Kidney glomerular epithelial cell (primary cell): ENCODE results near the gene TGM6.

Source experiments
- DNase-seq: peaks from one replicate; lab custom pipeline; 2025; lab: John Stamatoyannopoulos, UW

The TGM6 gene

DNA sequence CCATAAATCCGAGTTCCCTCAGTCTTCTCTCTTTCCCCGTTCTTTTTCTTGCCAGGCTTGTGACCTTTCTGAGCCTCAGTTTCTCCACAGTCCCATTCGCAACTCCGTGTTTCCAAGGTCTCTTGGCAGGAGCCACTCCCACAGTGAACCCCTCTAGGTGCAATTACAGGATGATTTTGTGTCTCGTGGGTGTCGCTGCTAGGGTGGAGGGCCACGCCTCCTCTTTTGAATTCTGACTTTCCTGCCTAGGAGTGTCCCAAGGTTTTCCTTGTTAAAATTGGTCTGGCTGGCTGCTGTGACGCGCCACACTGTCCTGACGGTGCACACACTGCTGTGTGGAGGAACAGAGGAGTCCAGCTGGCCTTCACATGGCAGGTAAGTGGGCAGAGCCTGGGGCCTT lies at the start of gene TGM6:
TGM6 (plus strand) TSS at position 301 of the 400 bp plus-strand sequence; CDS start at position 369, 68 bp downstream.
- no peak for DNase-seq

DNA sequence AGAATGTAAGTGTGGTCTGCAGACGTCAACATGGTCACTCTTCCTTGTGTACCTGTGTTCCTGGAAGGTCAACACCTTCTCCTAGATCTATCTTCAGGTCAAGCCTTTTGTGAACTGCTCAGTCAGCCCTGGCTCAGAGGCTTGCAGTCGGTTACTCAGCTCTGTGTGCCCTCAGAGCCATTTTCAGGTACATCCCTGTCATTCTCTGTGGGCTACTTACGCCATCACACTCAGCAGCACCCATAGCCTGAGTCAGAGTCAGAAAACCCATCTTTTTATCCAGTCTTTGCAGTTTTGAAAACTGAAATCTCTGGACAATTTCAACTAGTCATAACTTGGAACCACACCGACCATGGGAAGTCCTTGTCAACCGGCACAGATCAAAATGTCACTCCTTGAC lies 49.6 kb upstream of the TGM6 start:
- DNase-seq = no peak

DNA sequence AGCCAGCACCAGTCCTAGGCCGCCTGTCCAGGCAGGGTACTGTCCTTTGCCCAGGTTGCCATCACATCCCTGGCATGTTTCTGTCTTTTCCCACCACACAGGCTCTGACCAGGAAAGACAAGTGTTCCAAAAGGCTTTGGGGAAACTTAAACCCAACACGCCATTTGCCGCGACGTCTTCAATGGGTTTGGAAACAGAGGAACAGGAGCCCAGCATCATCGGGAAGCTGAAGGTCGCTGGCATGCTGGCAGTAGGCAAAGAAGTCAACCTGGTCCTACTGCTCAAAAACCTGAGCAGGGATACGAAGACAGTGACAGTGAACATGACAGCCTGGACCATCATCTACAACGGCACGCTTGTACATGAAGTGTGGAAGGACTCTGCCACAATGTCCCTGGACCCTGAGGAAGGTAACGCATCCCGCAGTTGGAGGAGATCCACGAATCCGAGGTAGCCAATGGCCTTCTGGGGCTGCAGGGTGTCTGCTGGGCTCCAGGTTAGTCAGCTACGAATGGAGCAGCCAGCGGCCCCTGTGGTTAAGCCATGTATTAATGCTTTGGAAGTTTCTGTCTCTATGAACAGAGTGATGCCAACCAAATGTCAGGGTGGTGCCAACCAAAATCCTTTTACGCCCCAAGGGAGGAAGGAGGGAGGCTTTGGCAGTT lies 48.7 kb upstream of the TGM6 start:
- DNase-seq = no peak

DNA sequence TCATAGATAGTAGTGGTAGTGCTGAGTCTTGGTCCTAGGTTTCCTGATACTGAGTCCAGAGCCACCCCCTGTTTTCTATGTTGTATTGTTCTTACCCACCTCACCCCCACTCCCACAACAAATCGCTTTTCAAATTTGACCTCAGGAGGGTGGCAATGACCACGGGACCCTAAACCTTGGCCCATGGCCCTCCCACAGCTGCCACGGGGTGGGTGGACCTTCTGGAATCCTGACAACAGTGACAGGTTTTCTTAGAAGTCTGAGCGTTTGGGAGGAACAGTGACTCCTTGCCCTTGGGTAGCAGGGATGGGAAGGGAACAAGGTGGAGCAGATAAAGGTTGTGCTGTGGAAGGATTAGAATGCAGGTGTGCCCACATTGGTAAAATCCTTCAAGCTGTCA lies 48.0 kb upstream of the TGM6 start:
- no peak for DNase-seq

DNA sequence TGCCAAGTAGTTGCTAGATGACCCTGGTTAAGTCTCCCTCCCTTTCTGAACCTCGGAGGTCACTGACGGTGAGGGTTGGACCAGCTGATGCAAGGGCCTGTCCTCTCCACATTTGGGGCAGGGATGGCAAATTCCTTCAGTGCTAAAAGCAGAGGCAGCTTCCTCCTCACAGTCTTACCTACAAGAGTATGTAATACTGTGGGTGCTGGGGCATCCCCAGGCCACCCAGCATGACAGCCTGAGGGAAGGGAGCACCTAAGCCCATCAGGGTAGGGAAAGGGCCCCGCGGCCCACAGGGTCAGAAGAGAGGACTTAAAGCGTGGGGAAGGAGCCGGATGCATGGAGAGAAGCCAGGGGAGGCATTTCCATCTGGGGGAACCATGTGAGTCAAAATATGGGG lies 46.9 kb upstream of the TGM6 start:
- DNase-seq = no peak

DNA sequence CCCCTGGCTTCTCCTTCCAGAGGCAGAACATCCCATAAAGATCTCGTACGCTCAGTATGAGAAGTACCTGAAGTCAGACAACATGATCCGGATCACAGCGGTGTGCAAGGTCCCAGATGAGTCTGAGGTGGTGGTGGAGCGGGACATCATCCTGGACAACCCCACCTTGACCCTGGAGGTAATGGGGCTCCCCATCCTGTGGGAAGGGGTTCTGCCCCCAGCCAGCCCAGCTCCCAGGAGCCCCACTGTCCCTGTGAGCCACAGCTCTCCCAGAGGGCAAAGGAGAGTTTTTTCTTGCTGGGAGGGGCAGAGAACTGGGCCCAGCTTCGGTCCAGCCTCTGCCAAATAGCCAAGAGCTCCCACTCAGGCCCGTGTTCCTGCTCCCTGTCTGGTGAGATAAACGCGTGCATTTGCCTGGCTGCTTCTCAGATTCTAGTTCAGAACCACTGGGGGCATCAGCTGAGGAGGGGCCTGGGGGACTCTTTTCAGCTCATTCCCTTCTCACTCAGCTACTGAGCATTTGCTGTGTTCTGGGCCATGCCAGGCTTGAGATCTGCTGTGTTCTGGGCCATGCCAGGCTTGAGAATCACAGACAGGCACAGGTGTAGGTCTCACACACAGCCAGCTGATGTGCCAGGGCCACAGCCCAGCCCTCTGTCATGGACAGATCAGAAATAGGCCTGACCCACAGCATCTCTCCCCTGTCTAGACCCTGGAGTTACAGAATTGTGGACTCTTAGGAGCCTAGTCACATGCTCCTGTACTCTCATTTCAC lies 45.4 kb upstream of the TGM6 start:
- DNase-seq = no peak

DNA sequence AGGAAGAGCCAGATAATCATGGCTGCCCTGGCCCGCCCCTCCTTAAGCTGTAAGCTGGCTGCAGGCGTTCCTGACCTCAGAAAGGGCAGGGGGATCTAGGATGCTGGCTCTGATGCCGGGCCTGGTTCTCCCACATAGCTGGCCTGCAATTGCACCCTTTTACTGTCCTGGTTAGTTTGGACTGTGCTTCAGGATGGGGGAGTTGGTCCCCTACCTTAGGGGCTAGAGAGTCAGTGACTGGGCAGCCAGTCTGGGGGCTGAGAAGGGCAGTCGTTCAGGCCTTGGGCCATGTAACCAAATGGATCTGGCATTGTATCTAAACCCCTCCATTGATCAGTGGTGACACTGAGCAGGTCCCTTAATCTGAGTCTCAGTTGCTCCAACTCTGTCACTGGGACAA lies 44.2 kb upstream of the TGM6 start:
- DNase-seq = no peak

DNA sequence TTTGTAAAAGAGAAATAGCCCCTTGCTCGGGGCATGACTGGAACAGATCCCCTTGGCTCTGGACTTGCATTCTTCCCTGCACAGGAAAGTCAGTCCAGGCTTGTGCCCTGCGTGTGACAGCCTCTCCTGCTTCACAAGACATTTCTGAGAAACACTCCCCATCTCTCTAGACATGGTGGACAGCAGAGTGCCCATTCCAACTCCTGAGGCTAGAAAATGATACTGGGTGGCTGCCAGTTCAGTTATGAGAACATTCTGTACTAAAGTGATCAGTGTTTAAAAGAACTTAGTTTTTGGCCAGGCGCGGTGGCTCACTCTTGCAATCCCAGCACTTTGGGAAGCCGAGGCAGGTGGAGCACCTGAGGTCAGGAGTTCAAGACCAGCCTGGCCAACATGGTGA lies 43.6 kb upstream of the TGM6 start:
- no peak for DNase-seq

DNA sequence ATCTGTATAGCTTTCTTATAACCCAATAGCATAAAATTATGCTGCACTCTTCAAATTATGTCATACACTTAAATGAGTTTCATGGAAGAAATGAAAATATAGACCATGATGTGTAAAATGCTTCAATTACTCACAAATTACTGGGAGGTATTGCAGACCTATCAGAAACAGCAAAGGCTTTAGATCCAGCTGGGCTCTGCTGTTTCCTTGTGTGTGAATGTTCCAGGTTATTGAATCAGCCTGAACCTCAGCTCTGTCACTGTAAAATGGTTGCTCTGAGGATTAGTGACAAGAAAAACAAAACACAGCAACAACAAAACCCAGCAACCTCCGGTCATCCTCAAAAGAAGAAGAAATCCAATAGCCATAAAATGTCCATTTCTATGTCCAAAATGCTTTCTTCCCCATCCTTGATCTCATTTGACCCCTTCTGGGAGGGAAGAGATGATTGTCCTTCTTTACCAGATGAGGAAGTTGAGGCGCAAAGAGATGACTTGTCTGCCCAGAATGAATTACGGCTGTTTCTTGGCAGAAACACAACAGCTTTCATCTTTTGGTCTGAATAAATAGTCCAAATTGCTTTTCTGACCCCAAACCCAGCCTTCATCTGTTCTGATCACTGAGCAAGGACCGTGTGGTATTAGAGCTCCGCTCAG lies 42.2 kb upstream of the TGM6 start:
- no peak for DNase-seq

DNA sequence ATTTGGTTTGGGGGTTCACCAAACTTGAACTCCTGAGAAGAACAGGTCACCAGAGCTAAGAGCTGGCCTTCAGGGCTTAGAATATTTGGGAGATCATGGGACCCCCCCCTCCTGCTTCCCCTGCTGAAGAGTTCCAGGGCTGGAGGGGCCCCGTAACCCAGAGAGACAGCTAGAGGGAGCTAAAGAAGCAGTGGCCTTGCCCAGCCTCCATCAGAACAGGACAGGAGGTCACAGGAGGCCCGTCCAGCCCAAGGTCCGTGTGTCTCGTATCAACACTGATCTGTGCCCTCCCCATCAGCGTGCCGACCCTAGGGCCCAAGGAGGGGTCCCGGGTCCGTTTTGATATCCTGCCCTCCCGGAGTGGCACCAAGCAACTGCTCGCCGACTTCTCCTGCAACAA lies 40.6 kb upstream of the TGM6 start:
- DNase-seq = no peak

DNA sequence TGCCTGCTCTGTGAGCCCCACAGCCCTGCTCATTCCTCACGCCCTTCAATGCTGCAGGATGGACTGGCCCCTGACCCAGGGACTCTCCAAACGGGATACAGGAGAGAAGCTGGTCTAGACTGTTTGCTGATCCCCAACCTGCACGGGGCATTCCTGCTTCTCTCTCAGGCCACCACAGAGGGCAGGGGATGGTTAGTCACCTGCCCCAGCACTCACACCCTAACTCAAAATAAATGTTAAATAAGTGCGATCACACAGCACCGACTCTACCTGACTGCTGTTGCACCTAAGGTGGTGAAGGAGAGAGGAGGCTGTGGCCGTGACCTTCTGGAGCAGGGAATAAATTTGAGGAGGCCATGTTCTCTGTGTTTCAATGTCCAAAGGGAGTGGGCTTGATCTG lies 39.9 kb upstream of the TGM6 start:
- DNase-seq = no peak

DNA sequence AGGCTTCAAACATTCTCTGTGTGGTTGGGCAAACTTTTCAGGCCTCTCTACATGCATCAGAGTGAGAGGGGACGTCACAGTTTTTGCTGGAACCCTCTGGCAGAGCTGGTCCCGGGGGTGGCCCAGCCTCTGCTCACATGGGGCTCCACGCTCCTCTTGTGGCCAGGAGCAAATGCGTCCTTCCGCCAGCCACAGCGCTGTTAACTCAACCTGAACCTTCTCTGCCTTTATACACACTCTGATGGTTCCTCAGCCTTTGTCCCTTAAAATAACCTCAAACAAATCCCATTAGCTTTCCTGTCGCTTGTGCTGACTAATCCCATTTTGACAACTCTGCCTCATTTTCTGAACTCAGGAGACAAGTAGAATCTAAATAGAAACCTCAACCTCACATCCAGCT lies 39.4 kb upstream of the TGM6 start:
- DNase-seq = no peak

DNA sequence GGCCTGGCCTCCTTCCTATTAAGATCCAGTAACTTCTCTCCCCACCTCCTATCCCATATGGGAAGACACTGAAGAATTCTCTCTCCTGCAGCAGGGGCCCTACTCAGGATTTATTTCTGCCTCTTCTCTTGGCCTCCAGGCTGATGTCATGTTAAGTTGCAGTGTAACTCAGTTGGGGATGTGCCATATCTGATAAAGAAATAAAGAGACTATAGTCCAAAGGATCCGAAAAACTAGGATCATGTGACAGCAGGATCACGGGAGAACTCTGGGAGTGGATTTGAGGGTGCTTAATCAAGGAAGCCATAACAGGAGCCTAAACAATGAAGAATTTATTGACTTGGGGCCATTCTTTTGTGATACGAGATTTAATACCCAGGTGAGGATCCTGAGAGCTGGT lies 38.5 kb upstream of the TGM6 start:
- no peak for DNase-seq

DNA sequence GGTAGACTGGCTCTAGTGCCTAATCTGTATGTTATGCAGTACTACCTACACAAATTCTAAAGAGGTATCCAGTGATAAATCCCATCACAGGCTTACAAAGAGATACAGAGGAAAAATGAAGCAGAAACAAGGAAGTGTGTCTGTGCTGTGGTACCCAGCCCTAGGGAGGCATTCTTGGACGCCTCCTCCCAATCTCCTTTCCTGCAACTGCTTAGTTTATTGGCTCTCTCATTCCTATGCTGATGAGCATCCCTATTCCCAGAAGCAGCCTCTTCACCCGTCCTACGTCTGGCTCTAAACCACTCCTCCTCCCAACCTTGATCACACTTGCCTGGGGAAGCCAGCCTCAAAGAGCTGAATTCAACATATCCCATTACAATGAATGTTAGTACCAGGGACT lies 34.5 kb upstream of the TGM6 start:
- DNase-seq = no peak

DNA sequence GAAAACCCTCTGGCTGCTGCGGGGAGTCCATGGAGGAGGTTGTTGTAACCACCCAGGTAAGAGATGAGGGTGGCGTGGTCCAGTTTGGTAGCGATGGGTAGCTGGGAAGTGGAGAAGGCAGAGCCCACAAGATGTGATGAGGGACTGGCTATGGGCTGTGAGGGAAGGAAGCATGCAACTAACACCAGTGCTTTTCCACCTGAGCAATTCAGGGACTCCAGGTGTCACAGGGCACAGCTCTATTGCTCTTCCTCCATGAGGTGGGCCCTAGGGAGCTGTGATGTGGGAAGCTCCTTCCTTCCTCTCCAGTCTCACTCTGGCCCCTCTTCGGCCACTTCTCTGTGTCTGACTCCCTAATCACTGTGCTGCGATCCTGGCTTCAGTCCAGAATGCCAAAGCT lies 32.4 kb upstream of the TGM6 start:
- DNase-seq = no peak

DNA sequence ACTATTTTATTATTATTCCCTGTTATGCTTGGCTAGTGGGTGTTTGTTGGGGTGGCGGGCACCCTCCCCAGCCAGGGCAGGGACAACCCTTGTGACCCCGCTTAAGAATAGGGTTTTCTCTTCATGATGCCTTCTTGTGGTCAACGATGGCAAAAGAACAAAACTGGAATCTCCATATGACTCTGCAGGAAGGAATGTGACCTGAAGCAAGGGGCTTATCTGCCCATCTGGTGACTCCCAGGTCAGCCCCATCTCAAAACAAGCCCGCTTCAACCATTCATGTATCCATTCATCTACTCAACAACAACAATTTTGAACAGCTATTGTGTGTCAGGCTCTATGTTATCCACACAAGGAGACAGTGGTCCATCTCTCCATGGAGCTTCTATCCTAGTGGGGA lies 30.9 kb upstream of the TGM6 start:
- DNase-seq = no peak

DNA sequence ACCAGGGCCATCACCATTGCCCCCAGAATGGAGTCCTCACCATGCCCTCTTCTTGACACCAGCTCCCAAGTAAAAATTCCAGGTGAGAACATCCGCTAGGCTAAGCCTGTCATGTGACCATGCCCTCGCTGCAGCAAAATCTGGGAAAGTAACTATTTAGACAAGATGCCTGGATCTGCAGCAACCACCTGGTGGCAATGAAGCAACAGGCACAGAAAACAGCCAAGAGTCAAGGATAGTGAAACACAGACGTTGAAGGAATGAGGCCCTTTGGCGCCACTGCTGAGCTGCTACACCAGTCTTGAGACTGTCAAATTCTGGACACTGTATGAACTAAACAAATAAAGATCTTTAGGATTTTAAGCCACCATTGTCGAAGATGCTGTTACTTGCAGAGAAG lies 30.1 kb upstream of the TGM6 start:
- no peak for DNase-seq

DNA sequence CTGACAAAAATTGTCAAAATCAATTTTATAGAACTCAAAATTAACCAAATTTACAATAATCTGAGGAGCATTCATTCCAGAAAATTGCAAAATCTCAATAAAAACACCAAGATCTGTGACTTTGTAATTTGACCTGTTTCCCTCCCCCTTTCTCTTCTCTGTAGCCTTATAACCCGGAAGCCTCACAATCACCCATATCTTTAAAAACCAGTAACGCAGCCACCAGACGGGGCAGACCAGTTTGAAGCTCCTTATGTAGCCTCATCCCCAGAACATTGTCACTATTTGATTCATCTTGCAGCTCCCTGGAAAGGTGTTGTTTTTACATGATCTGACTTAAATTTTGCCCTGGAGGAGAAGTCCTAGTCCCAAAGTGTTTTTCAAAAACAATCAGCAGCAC lies 27.5 kb upstream of the TGM6 start:
- DNase-seq = no peak

DNA sequence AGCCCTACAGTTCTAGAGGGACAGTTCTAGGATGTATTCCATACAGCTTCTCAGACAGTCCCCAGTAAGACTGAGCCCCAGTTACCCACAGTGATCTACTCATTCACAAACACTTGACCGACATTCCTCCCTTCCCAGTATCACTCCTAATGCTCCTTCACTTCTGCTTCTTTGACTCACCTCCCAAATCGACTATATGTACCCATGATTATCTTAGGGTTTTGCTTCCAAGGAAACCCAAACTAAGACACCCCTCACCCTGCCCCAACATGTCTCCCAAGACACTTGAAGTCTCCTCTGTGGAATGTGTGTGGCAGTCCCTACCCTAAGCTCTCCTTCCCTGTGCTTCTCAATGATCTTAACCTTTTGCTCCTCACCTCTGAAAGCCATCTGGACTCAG lies 23.6 kb upstream of the TGM6 start:
- no peak for DNase-seq

DNA sequence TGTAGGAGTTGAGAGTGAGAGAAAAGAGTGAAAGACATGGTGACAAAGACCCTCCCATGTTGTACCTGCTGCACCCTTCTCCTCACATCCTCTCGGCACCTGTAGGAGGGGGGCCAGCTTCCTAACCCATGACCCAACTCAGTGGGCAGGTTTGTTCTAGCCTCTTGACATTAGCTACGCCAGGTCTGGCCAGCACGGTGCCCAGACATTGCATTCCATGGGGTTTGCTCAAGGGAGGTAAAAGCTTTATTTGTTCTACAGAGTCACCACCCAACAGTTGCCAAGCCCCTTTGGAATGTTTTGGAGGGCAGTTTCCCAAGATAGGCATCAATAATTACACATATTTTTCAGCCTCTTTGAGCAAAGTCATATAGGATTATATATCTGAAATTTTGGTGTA lies 22.7 kb upstream of the TGM6 start:
- no peak for DNase-seq

DNA sequence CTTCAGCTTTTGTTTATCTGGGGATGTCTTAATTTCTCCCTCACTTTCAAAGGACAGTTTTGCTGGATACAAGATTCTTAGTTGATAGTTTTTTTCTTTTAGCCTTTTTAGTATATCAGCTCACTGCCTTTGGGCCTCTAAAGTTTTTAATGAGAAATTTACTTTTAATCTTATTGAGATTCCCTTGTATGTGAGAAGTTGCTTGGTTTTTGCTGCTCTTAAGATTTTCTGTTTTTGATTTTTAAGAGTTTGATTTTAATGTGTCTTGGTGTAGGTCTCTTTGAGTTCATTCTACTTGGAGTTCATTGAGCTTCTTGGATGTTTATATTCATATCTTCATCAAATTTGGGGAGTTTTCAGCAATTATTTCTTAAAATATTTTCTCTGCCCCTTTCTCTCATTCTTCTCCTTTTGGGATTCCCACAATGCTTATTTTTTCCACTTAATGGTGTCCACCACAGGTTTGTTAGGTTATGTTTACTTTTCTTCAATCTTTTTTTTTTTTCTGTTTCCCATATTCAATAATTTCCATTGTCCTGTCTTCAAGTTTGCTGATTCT lies 19.6 kb upstream of the TGM6 start:
- DNase-seq = no peak

DNA sequence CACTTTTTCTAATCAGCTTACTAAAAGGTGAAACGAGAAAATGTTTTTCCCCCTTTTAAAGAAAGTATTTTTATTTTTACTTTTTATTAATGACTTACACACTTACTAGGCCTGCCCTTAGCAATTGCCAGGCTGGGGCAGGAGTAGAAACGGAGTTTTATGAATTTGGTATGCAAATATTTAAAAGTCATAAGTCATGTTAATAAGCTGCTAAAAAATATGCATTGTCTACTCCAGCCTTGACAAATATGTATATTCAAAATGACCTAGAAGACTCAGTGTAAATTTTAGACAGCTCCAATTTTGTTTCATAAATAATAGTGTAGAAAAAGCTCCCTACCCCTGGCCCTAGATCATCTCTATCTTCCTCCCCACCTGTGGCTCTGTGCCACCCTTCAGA lies 17.5 kb upstream of the TGM6 start:
- DNase-seq = no peak

DNA sequence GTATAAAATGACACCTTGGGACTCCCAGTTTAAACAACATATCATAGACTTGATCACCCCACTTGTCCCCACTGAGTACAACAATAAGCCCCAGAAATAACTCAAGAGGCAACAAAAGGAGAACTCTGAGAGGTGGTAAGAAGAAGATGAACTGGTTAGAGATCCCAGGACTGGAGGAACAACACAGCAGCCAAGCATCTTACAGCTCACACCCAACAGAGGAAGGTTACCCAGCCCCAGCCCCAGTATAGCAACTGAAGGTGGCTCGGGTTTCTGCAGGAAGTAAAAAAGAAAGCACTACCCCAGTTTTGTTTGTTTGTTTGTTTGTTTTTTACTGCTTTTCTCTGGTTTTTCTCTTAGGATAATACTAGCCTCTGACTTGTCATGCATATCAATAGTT lies 17.1 kb upstream of the TGM6 start:
- no peak for DNase-seq
